GM12873 (cell line): ENCODE measurements around the gene CALHM6.

Experiments used
- TF ChIP-seq, protein P1 (sequence below): IDR thresholded peaks from 2 replicates; pipeline ENCODE4 v1.5.1; 2012; ENCODE audit warnings: low read depth, mild to moderate bottlenecking, moderate library complexity, low read length, control low read depth; ENCODE audit not compliant: insufficient read depth; ENCODE audit errors: missing control alignments

CALHM6 gene

GRCh38 chr6:116463301-116463700, 2.1 kb downstream of the CALHM6 start:
- TF ChIP-seq, protein P1, sequence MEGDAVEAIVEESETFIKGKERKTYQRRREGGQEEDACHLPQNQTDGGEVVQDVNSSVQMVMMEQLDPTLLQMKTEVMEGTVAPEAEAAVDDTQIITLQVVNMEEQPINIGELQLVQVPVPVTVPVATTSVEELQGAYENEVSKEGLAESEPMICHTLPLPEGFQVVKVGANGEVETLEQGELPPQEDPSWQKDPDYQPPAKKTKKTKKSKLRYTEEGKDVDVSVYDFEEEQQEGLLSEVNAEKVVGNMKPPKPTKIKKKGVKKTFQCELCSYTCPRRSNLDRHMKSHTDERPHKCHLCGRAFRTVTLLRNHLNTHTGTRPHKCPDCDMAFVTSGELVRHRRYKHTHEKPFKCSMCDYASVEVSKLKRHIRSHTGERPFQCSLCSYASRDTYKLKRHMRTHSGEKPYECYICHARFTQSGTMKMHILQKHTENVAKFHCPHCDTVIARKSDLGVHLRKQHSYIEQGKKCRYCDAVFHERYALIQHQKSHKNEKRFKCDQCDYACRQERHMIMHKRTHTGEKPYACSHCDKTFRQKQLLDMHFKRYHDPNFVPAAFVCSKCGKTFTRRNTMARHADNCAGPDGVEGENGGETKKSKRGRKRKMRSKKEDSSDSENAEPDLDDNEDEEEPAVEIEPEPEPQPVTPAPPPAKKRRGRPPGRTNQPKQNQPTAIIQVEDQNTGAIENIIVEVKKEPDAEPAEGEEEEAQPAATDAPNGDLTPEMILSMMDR, result no peak

DNA sequence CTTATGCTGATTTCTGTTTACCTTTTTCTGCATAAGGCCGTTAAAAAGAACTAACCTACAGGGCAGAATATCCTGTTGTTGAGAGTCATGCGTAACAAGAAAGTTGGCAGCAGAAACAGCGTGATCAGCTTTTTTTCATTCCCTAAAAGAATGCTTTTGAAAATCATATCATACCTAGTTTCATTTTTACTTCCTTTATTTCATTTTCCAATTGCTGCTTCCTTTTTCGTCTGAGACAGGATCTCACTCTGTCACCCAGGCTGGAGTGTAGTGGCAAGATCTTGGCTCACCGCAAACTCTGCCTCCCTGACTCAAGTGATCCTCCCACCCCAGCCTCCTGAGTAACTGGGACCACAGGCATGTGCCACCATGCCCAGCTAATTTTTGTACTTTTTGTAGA, 4.1 kb downstream of the CALHM6 start:
- TF ChIP-seq, protein P1, result no peak

GRCh38 chr6:116467096-116467495, 5.9 kb downstream of the CALHM6 start:
- TF ChIP-seq, protein P1, result no peak

DNA sequence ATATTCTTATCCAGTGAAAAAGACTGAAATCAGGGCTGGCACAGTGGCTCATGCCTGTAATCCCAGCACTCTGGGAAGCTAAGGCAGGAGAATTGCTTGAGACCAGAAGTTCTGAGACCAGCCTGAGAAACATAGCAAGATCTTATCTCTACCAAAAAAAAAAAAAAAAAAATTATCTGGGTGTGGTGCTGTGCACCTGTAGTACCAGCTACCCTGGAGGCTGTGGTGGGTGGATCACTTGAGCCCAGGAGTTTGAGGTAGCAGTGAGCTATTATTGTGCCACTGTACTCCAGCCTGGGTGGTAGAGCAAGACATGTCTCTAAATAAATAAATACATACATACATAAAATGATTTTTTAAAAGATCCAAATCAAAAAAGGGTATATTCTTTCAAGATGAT, 6.3 kb downstream of the CALHM6 start:
- TF ChIP-seq, protein P1, result no peak

DNA sequence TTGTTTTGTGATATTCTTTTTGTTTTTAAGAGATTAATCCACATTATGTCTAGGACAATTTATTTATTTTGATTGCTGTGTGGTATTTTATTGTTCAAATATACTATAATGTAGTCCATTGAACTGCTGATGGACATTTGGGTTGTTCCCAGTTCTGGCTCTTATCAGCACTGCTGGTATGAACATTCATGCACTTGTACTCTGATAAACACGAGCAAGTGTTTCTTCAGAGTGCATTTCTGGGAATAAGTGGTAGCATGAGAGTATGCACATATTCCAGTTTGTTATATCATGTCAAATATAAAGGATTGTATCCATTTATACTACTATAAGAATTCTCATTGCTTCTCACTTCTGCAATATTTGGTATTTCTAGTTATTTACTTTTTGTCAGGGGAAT, 7.1 kb downstream of the CALHM6 start:
- TF ChIP-seq, protein P1, result no peak

- TF ChIP-seq, protein P1, result no peak
Measured at GRCh38 chr6:116471531-116471930, 10.4 kb downstream of the CALHM6 start.

DNA sequence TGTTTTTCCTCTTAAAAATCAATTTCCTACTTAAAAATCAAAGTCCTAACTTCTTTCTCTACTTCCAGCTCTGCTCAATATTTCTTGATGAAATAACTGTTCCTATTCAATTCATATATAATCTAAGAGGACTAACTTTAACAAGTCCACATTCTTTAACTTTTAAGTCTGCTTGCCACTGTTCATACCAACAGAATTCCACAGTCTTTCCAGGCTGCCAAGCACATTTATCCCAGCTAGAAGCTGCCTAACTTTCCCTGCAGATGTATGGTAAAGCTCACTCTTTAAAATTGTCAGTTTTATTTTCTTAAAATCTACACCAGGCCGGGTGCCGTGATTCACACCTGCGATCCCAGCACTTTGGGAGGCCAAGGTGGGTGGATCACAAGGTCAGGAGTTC, 11.5 kb downstream of the CALHM6 start:
- TF ChIP-seq, protein P1, result no peak
